ENCODE results near the gene EPAS1. TPM values are rescaled to one million over a fixed set of nuclear protein-coding genes. Genes with fewer than 3 reads are reported as not detected.

The EPAS1 gene
- total RNA-seq, 4 donors from 2014 or later, result 102 to 260 (median 167) TPM

DNA sequence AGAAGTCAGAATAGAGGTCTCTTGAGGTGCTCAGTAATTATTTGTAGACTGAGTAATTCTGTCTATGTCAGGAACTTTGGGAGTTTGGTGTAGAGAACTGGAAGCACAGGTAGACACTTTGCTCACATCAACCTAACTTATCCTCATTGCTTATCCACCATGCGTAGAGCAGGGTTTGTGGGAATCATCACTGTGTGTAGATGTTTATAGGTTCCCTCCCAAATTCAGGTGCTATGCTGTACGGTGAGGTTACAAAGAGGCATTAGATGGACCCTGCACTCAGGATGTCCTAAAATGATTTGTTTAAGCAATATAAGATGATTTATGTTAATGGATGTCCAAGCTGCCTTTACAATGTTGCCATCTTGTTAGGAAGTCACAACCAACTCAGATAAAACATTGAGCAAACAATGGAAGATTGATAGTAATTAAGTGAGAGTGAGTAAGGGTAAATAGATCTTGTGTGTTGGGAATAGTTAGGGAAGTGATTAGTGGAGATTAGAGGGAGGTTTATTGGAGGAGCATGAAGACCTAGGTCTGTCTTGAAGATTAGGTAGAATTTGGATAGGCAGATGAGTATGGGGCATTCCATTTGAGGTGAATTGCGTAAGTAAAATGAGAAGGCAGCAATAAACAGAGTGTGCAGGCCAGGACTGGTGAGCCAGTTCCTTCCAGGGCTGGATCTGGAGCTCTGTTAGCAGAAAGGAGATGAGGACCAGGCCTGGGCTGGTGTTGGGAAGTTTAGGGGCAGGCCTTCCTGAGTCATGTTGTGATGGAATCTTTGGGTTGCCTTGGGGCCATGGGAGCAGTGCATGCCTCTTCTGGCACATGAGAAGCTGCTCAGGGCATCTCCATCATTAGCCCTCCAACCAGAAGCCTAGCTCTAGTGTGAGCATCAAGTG lies 12.1 kb downstream of the EPAS1 start:
- no peaks in the 10 kb centered on the region for H3K9me3 ChIP-seq
- no peaks in the 10 kb centered on the region for H3K27me3 ChIP-seq
- no peak overlapping the region for H3K4me3 ChIP-seq
- TF ChIP-seq POLR2AphosphoS5 (IDR thresholded peaks at IDR 0.05) (peak in 1 of 3 donors; percentile 4), EP300 (IDR thresholded peaks at IDR 0.05; ENCODE audit: low read depth) (no peak)
- peak overlapping the region in 2 of 4 donors; percentile 0 to 4 for H3K27ac ChIP-seq
- peaks cover 24 to 73% (median 41%) of the 10 kb centered on the region in 4 donors for H3K4me1 ChIP-seq
- intact Hi-C loops (cut with DNase I; ENCODE audit: low total_unique reads) (loop anchor here (10.0 kb wide), 1 partner anchor 45 kb away; no protein-coding TSS in a partner anchor), in situ Hi-C loops (cut with MboI; ENCODE audit: low pct_ligation_motif_present in 1 of 4, low pct_unique_long_range_greater_than_20kb in 1 of 4, low sequenced_read_pairs in 3 of 4) (no loop called here)
- 75 to 100% methylated on average over 1 to 3 of the region's 3 CpGs for WGBS, 2 donors (ENCODE audit: low coverage in 1 of 2)
- no peaks in the 10 kb centered on the region for H3K36me3 ChIP-seq
- DNase-seq, result no peak

- in situ Hi-C loops (cut with MboI; ENCODE audit: low pct_ligation_motif_present in 1 of 4, low pct_unique_long_range_greater_than_20kb in 1 of 4, low sequenced_read_pairs in 3 of 4), result no loop called here
These were observed 13.2 kb downstream of the EPAS1 start for GRCh38 chr2:46310446-46310845.

DNA sequence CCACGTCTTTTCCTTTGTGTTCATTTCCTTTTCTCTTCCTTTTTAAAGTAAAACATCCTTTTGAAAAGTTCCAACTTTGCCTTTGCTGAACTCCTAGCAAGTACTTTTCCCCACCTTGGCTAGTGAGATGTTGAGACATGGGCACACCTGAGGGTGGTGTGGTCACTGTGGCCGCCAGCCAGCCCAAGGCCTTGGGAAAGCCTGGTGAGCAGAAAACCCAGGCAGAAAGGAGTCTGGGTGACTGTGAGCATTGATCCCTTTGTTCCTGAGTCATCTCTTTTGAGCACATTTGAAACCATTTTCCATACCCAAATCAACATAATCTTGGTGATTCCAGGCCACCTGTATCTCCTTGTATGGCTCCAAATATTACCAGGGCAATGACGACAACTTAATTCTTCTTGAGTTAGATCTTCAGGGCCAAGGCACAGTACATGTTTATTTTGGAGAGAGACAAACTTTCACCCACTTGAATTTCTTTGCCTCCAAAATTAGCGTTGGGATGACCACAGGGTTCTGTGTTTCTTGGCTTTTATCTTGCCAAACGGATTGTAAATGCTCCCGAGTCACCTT lies 14.5 kb downstream of the EPAS1 start:
- intact Hi-C loops (cut with DNase I; ENCODE audit: low total_unique reads), result loop anchor here (5.0 kb wide), 1 partner anchor 494 kb away; no protein-coding TSS in a partner anchor
- H3K9me3 ChIP-seq, result no peaks in the 10 kb centered on the region
- peak overlapping the region; percentile 16 to 47 (median 36) for H3K27ac ChIP-seq
- H3K4me3 ChIP-seq, result no peak overlapping the region
- in situ Hi-C loops (cut with MboI; ENCODE audit: low pct_ligation_motif_present in 1 of 4, low pct_unique_long_range_greater_than_20kb in 1 of 4, low sequenced_read_pairs in 3 of 4), result no loop called here
- 78 to 92% methylated on average over 2 to 6 of the region's 6 CpGs for WGBS, 2 donors (ENCODE audit: low coverage in 1 of 2)
- peaks cover 29 to 75% (median 54%) of the 10 kb centered on the region in 4 donors for H3K4me1 ChIP-seq
- DNase-seq, result no peak
- no peaks in the 10 kb centered on the region for H3K36me3 ChIP-seq
- no peaks in the 10 kb centered on the region for H3K27me3 ChIP-seq
- TF ChIP-seq, protein P1, sequence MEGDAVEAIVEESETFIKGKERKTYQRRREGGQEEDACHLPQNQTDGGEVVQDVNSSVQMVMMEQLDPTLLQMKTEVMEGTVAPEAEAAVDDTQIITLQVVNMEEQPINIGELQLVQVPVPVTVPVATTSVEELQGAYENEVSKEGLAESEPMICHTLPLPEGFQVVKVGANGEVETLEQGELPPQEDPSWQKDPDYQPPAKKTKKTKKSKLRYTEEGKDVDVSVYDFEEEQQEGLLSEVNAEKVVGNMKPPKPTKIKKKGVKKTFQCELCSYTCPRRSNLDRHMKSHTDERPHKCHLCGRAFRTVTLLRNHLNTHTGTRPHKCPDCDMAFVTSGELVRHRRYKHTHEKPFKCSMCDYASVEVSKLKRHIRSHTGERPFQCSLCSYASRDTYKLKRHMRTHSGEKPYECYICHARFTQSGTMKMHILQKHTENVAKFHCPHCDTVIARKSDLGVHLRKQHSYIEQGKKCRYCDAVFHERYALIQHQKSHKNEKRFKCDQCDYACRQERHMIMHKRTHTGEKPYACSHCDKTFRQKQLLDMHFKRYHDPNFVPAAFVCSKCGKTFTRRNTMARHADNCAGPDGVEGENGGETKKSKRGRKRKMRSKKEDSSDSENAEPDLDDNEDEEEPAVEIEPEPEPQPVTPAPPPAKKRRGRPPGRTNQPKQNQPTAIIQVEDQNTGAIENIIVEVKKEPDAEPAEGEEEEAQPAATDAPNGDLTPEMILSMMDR (IDR thresholded peaks at IDR 0.05), result no peak
- no peak for TF ChIP-seq POLR2AphosphoS5 (IDR thresholded peaks at IDR 0.05)
- no peak for TF ChIP-seq EP300 (IDR thresholded peaks at IDR 0.05; ENCODE audit: low read depth)
- no peak for TF ChIP-seq POLR2A (IDR thresholded peaks at IDR 0.05)

More at GRCh38 chr2:46310446-46310845, 13.2 kb downstream of the EPAS1 start:
- WGBS, 2 donors (ENCODE audit: low coverage in 1 of 2), result 69 to 83% methylated on average over 2 to 5 of the region's 5 CpGs
- no peak for DNase-seq
- H3K27ac ChIP-seq, result peak overlapping the region in 3 of 4 donors; percentile 7 to 47 (median 30)
- no peaks in the 10 kb centered on the region for H3K27me3 ChIP-seq
- peaks cover 29 to 75% (median 49%) of the 10 kb centered on the region in 4 donors for H3K4me1 ChIP-seq
- intact Hi-C loops (cut with DNase I; ENCODE audit: low total_unique reads), result loop anchor here (5.0 kb wide), 1 partner anchor 493 kb away; no protein-coding TSS in a partner anchor
- H3K9me3 ChIP-seq, result no peaks in the 10 kb centered on the region
- TF ChIP-seq POLR2A (IDR thresholded peaks at IDR 0.05), result no peak
- TF ChIP-seq POLR2AphosphoS5 (IDR thresholded peaks at IDR 0.05), result no peak
- TF ChIP-seq EP300 (IDR thresholded peaks at IDR 0.05; ENCODE audit: low read depth), result no peak
- TF ChIP-seq, protein P1 (IDR thresholded peaks at IDR 0.05), result no peak
- H3K36me3 ChIP-seq, result no peaks in the 10 kb centered on the region
- H3K4me3 ChIP-seq, result no peak overlapping the region

- Histone ChIP-seq H3K4me1 (peaks cover 17 to 73% (median 42%) of the 10 kb centered on the region in 4 donors), H3K27ac (peak overlapping the region in 1 of 4 donors; percentile 12), H3K36me3 (no peaks in the 10 kb centered on the region), H3K27me3 (no peaks in the 10 kb centered on the region), H3K4me3 (no peak overlapping the region), H3K9me3 (no peaks in the 10 kb centered on the region)
- intact Hi-C loops (cut with DNase I; ENCODE audit: low total_unique reads) (loop anchor here (5.0 kb wide), 1 partner anchor 496 kb away; no protein-coding TSS in a partner anchor), in situ Hi-C loops (cut with MboI; ENCODE audit: low pct_ligation_motif_present in 1 of 4, low pct_unique_long_range_greater_than_20kb in 1 of 4, low sequenced_read_pairs in 3 of 4) (no loop called here)
- 80 to 100% methylated on average over 2 to 3 of the region's 3 CpGs for WGBS, 2 donors (ENCODE audit: low coverage in 1 of 2)
- DNase-seq, result no peak
- TF ChIP-seq, protein P1 (IDR thresholded peaks at IDR 0.05), result no peak
- TF ChIP-seq POLR2AphosphoS5 (IDR thresholded peaks at IDR 0.05) (no peak), EP300 (IDR thresholded peaks at IDR 0.05; ENCODE audit: low read depth) (no peak), POLR2A (IDR thresholded peaks at IDR 0.05) (no peak)
These were observed 15.9 kb downstream of the EPAS1 start for GRCh38 chr2:46313063-46313462.

Measured in transverse colon (tissue), 4 donors.